A673 (cell line): ENCODE measurements around the gene ZNF3.

ENCODE experiments used
- CTCF ChIP-seq: fragments of 300-800, 200-600 bp; sonication (generic); conservative IDR thresholded peaks from 2 replicates; pipeline ENCODE4 v1.5.1; 2017; ENCODE audit warnings: low read depth, mild to moderate bottlenecking, antibody characterized with exemption, low read length, moderate library complexity, mixed read lengths
- EZH2 ChIP-seq: fragments of 200-600 bp; sonication (generic); IDR thresholded peaks from 2 replicates; pipeline ENCODE4 v1.6.1; 2017; ENCODE audit warnings: borderline replicate concordance, low read depth, mild to moderate bottlenecking, mixed read lengths, antibody characterized with exemption, low read length; ENCODE audit not compliant: poor library complexity, severe bottlenecking

DNA sequence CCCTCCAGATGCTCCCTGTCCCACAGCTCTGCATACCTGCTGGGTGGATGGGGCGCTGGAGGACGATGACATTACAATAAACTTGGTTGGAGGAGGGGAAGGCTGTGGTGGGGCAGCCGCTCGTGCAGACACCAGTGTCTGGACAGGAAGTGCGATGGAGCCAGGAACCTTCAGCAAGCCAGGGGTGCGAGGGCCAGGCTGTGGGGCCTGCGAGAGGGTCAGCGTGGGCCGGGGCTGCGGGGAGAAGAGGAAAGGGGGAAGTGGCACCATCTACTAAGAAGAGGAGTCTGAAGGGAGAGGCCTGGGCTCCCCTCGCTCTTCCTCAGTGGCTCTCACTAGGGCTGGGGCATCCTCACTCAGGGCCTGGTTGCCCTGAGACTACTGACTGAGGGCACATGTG is 26.4 kb upstream of the ZNF3 start:
- TF ChIP-seq CTCF (no peak), EZH2 (no peak)
